Brain pericyte (primary cell): Measurements from ENCODE around the gene PTPRD.

Source experiments
- DNase-seq: peaks from one replicate; pipeline ENCODE4 v3.0.0-alpha.2; 2012; ENCODE audit warnings: low read depth, low spot score

PTPRD gene

DNA sequence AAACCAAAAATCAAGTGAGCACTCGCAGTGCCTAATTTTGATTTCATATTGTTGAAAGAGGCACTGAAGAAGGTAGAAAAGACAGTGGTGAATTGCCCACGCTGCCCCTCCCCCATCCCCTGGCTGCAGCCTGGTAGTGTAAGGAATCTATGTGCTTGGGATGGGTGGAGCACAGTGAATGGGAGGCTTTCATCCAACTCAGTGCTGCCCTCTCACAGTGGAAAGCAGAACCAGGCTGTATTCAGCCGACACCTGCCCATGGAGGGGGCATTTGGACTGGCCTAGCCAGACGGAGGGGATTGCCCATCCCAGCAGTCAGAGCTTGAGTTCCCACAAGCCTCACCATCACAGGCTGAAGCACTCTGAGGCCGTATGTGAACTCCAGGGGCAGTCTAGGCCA, 2012.9 kb downstream of the PTPRD start:
- no peak for DNase-seq

DNA sequence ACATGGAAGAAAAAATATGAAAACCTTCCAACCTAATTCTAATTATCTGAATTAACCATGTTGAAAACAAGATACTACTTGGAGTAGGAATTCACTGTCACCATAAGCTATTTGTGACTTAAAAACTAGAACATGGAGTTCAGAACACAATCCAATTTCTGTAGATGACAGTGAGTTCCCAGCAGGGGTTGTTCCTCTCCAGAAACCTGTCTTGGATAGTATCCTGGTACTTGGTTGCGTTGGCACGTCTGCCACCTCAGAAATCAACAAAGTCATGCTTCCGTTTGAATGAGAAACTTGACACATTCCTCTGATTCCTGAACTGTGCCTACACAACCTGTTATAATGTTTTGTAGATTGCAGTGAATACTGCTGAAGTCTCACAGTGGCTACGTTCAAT, 2023.3 kb downstream of the PTPRD start:
- no peak for DNase-seq

DNA sequence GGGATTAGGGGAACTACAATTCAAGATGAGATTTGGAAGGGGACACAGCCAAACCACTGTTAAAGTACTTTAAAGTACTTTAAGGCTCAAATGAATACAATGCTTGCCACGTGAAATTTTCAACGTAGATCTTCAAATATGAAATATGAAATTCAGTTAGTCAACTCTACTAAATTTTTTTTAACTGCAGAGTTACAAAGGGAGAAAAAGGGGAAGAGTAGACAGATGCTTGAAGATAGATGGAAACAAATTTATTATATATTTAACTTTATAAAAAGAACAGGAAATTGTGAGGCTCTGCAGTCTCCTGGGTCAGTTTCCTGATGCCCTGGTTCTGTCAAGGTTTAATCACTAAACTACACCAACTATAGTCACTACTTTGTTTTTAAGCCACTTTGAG, 2027.8 kb downstream of the PTPRD start:
- no peak for DNase-seq

DNA sequence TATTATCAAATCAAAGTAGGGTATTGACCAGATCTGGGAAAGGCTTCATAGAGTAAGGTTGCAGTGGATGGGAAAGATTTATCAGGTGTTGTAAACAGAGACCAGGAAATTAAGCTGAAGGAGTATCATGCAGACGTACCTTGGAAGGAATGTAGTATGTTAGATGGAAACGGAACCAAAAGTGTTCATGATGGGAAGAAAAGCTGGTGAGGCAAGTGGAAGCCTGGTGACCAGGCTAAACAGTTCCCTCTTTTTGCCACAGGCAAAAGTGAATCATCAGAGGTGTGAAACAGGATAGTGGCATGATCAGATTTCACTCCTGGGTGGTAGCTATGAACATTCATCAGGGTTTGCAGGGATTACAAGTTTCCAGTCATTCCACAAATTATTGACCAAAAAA, 2033.1 kb downstream of the PTPRD start:
- no peak for DNase-seq

DNA sequence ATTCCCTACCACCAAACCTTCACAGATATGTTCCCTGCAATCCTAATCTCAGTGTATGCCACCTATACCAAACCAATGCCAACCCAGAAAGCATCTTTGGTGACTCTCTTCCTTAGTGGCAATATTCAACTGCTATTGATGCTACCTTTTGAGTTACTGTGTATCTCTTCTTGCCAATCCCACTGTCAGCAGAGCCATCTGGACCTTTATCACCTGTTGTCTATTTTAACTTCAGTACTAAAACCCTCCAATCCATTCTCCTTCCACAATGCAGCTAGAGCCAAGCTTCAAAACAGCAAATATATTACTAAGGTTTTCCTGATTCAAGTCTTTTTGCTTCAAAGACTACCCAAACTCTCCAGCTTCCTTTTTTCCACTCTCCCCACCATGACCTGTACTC, 2036.1 kb downstream of the PTPRD start:
- DNase-seq, result no peak

DNA sequence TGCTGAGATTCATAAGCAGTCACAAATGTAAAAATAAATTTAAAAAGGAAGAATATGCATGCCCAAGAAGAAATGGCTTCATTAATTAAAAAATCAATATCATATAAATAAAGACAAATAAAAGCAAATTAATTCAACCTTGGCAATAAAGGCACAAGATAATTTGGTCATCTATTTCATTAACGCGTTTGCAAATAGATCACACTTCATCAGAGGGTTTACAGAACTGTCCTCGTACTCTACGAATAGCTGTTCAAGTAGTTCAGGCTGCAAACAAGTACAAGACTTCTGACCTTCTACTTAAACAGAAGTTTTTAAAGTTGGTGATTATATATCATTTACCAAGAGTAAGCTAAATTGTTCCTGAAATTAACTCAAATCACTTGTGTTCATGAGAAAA, 2038.0 kb downstream of the PTPRD start:
- DNase-seq, result no peak

DNA sequence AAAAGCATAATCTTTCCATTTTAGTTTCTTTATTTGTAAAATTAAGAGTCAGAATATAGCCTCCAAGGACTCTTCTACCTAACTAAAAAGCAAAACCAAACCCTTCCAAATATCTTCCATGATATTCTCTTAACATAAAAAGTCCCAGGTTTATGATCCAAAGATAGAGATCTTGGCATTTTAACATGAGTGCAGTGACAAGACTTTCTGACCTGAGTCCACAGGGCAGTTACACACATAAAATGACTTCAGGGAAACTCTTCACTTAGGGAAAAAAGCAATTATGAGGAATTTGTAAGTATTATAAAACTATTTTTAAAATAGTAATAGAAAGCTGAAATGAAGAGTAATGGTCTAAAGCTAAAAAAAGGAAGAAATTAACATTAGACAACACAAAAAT, 2040.6 kb downstream of the PTPRD start:
- DNase-seq, result no peak

DNA sequence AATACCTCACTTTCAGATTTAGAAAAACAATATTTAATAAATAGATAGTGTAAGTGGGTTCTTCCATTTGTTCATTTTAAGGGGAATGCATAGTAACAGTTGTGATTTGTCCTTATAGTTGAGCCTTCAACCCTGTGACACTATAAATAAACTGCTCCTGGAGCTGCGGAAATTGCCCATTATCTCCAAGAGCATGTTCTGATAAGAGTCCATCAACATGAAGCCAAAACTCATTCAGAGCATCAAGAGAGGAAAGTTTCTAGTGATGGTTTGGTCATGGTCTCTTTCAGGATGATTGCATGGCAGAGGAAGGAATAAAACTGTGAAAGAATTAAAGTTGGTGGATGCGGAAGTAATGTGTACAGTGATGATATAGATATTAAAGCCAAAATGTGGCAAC, 2041.2 kb downstream of the PTPRD start:
- no peak for DNase-seq

DNA sequence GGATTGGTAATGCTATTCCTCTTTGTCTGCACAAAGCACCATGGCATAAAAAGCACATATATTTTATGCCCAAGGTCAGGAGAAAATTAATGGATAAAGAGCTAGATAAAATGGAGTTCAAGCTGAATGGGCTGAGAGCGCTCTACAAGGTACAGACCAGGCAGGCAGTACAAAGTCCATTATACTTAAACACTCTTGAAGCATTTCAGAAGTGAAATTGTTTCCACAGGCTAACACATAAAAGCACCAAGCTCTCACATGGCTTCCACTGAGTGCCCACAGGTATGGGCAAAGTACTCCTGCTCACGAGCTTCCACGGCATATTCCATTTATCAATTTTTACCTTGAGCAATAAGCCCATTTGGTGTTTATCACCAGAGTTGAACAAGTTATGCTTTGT, 2042.0 kb downstream of the PTPRD start:
- no peak for DNase-seq

DNA sequence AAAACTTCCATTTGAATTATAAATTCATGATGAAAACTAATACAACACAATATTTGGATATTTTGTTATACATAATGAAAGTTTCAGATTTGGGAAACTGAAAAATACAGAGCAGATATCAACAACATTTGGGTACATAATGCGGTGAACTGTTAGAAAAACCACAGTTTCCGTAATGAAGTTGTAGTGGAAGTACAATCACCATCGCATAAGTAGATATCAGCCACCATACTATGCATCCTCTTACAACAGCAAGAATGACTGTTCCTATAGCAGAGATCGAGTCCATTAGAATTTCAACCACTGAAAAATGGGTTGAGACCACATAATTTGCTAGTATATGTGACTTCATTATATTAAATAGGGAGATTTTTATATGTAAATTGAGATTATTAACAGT, 2043.0 kb downstream of the PTPRD start:
- DNase-seq, result no peak

DNA sequence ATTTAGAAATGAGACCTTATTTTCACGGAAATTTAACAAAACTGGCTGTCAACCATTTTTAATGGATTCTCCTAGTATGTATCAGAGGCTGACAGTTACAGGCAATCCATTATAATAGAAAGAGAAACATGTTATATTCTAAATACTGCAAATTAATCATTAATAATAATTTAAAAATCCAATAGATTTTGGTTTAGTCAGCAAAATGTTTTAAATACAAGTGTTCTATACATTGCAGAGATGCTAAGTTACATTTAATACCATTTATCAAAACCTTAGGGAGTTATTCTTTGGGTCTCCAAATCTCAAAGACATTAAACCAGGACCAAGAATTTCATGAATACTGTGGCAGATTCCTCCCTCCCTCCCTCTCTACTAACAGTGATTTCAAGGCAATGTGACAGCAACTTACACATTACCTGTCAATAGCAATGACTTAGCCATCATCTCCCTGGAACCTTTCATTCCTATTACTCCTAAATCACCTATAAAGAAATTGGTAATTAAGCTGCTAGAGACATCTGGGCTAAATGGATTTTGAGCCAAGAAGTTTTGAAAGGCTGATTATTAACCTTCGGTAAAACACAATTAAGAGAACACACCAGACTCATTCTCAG, 2044.7 kb downstream of the PTPRD start:
- DNase-seq, result no peak

DNA sequence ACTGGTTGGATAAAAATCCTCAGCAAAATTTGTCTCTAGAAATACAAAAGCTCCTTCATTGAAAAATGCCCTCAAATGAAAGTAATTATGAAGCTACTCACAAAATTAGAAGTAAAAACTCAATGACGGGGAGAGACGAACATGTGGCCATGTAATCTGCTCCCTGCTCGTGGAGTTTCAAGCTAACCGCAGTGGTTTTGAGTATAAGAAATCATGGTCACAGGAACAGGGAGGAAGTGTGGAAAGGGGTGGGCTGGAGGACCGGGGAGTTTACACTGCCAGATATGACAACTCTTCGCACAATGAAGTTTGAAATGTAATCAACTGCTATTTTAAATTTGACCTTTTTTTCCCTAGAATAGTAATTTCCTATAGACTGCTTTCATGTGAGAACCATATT, 2047.8 kb downstream of the PTPRD start:
- DNase-seq, result no peak

DNA sequence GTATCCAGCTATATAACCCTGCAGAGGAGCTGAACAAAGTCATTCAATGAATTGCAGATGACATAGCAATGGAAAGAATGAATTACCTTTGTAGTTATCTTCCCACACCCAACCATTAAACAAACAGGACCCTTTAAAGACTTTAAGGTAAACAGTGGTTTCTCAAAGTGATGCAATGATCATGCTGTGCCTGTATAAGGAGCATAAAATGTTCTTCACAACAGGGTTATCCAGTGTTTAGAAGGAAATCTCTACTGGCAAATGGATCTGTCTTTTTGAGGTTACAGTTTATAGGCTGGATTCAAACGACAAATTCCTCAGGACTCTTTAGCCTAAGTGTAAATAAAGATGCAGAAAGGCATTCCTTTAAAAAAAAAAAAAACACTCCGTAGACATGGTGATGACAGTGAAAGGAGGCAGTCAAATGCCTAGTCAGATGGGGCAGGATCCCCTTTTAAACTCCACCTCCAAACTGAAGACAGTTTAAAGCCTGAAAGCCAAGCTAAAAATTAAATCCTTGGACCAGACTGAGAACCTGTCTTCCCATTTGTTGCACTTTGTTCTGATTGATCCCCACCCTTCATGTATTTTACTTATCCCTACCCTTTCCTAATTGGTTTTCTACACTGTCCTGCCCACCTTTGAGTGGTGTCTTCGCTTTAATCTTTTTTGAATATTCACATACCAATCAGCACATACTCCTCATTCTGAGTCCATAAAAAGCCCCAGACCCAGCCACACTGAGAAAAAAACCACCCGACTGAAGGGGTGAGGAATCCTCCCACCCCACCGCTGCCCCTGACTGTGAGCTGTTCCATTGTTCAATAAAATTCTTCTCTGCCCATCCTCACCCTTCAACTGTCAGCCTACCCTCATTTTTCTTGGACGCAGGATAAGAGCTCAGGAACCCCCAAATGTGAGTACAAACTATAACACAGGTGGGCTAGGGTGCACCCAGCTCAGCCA, 2052.0 kb downstream of the PTPRD start:
- DNase-seq, result no peak

DNA sequence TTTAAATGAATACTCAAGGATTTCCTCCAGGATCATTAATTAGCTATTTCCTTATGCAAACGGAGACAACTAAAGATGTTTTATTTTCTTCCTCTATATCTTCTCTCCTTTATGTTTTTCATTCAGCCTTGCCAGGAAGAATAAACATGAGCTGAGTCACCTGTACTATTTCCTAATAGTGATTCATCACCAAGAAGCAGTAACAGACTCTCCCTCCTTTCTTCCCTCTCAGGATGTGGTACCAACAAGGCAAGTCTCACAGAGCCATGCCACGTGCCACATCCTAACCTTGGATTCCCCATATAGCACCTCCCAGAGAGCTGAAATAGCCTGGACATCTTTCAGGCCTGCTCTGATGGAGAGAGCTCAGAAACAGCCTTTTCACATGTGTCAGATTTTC, 2054.6 kb downstream of the PTPRD start:
- DNase-seq, result no peak

DNA sequence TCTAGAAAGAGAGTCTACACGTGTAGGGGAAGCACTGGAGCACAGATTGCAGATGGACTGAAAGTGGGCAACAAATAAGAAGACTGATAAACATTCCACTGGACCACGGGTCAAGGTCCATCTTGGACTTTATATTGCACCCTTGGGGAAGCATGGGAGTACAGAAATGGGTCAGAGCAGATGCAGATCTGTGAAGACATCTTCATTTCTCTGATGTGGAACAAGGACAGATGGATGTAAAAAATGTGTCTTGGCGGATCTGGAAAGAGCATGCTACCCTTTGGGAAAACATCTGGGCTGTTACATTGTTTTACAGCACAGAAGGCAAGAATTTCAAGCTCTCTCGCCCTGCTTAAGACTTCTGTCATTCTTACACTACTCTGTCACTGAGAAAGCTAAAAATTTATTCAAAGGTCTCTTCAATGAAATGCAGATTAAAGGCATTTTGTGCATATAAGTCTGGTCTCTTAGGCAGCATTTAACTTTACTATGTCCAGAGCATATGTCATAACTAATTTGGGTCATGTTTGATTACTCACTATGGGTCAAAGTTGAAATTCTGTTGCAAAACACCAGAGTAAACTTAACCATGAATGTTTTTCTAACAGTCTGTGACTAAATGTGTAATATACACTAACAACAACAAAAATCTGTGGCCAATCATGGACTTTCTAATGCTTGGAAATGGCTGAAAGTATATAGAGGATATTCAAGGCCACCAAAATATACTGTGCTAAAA, 2056.9 kb downstream of the PTPRD start:
- peak; percentile 10 for DNase-seq

DNA sequence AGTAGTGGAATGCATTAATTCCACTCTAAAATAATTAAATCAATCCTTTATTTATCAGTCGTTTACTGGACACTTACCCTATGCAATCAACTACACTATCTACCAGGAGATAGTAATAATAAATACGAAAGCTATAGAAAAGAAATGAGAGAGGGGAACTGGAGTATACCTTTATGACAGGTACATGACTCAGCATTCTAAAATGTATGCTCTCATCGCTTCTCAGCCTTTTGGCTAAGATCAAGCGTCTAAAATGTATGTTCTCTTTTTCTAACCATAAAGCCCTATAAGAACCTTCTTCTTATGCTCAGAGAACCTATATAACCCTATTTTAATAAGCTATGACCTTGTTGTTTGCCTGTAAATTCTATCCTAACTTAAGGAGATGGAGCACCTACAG, 2059.4 kb downstream of the PTPRD start:
- no peak for DNase-seq

DNA sequence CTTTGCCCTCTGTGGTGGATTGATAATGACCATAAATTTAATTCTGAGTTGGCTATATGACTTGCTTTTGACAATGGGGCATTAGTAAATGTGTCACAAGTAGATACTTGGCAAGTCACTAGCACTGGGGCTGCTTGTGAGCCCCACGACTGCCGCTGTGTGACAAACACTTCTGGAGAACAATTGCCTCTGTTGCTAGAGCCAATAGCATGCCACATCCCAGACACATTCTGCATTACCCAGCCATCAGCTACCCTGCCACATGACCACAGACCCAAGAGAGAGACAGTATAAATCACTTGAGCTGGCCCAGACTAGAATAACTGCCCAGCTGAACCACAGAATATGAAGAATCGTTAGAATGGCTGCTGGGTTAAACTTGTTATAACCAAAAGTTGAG, 2060.1 kb downstream of the PTPRD start:
- no peak for DNase-seq

DNA sequence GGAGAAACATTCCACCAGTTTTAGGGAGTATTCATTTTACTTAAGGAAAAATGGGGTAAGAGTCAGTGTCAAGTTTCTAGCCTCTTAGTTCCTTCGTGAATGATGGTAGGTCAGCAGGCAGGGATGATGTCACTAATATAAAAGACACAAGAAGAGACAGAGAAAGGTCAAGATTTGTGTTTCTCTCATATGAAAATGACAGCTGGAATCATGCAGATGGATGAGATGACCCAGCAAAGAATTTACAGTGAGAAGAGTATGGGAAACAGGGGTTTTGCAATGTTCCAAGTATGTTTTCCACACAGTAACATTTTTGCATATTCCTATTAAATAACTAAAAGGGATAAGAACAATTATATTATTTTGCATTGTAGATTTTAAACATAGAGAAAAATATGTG, 2063.6 kb downstream of the PTPRD start:
- DNase-seq, result no peak

DNA sequence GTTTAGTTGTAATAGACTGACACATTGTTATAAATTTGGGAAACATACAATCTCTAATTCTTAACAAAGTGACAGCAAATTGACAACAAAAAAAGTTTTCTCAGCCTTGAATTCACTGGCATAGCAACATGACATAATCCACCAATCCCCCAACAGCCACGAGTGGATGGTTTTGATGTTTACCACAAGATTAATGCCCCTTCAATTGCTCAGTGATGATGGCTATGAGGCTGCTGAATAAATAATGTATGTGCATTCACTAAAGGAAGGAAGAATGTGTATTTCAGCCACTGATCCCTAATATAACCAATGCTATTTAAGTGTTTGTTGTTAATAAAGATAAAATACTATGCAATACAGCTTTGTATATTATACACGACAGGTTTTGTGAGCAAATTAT, 2069.6 kb downstream of the PTPRD start:
- no peak for DNase-seq

DNA sequence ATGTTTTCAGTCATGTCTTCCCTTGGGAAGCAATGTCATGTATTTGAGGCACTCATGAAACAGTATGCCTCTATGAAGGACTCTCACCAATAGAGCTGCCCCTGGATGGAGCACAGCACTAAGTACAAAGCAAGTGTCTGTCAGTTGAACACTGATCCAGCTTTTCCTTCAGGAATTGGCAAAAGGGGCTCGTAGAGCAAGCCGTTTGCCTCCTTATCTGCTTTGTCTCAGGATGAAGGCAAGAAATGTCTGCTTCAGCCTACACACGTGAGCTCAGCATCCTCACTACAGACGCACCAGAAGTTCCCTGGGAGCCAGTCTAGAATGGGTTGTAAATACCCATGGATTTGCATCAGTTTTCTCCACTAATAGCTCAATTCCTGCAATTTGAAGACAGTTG, 2070.3 kb downstream of the PTPRD start:
- DNase-seq, result no peak

DNA sequence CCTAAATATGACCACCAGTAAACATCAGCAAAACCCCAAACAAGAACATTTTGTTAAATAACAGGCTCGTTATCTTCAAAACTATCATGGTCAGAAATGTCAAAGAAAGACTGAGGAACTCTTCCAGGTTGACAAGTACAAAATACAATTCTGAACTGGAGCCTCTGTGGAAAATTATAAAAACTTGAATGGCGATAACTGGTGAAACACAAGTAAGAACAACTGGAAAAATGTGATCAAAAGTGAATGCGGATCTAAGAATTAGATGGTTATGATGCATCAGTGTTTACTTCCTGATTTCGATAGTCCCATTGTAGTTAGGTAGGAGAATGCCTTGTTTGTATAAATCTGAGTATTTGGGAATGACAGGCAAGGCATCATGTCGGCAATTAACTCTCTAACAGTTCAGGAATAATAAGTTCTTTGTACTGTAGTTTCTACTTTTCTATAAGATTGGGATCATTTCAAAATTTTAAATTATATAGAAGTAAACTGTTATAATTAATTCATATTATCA, 2073.1 kb downstream of the PTPRD start:
- no peak for DNase-seq

DNA sequence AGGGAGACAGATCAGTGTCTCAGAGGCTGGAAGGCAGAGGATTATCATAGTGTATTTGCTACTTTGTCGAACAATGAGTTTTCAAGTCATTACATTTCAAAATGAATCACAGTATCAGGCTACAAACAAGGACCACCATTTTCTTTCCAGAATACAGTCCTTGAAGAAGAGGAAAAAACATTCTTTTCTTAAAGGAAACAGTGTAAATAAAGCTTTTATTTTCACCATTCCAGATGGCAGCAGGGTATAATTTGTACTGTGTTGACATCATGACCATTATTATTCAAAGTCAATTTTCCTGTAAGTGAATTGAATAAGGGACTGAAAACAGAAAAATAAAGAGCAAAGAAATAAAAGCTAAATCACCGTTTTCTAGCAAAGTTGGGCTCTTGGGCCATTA, 2076.0 kb downstream of the PTPRD start:
- no peak for DNase-seq
